ENCODE data around the gene BEAN1.

DNA sequence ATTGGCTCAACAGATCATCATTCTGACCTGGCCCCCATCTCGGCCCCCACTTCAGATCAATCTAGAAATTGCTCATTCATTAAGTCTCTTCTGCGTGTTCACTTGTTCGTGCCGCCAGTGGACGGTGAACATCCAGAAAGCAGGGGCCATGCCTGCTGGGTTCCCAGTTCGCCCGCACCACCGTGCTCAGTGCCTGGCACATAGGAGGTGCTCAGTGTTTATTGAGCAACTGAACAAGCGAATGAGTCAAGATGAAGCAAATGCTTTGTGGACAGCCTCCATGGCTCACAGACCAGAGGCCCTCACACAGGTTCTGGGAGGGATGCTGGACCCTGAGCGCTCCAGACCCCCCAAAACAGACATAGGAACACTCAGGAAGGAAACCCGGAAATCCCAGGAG is 13.9 kb downstream of the BEAN1 start:
- TF ChIP-seq, protein P1, sequence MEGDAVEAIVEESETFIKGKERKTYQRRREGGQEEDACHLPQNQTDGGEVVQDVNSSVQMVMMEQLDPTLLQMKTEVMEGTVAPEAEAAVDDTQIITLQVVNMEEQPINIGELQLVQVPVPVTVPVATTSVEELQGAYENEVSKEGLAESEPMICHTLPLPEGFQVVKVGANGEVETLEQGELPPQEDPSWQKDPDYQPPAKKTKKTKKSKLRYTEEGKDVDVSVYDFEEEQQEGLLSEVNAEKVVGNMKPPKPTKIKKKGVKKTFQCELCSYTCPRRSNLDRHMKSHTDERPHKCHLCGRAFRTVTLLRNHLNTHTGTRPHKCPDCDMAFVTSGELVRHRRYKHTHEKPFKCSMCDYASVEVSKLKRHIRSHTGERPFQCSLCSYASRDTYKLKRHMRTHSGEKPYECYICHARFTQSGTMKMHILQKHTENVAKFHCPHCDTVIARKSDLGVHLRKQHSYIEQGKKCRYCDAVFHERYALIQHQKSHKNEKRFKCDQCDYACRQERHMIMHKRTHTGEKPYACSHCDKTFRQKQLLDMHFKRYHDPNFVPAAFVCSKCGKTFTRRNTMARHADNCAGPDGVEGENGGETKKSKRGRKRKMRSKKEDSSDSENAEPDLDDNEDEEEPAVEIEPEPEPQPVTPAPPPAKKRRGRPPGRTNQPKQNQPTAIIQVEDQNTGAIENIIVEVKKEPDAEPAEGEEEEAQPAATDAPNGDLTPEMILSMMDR (IDR thresholded peaks at IDR 0.05), result no peak
- TF ChIP-seq POLR2A (IDR thresholded peaks at IDR 0.05), result no peak

Data from Peyer's patch (tissue), 4 donors.